ENCODE measurements around the gene SMIM7.
"Not testable (repeated sequence)": the region's sequence is repeated elsewhere in the genome, so short reads cannot be mapped to it uniquely, and the experiment has no call there.

The SMIM7 gene

DNA sequence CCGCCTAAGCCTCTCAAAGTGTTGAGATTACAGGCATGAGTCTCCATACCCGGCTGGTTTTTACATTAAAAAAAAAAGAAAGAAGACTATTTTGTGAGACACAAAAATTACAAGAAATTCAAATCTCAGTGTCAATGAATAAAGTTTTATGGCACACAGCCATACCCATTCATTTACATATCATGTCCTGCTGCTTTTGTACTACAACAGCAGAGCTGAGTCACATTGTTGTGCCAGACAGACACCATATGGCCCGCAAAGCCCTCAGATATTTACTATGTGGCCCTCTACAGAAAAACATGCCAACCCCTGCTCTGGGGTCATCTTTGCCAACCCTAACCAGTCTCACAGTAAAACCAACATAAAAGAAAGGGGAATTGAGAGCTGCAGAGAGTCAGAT is 5.3 kb downstream of the SMIM7 start:
- no peak for DNase-seq (ENCODE audit: low spot score)

DNA sequence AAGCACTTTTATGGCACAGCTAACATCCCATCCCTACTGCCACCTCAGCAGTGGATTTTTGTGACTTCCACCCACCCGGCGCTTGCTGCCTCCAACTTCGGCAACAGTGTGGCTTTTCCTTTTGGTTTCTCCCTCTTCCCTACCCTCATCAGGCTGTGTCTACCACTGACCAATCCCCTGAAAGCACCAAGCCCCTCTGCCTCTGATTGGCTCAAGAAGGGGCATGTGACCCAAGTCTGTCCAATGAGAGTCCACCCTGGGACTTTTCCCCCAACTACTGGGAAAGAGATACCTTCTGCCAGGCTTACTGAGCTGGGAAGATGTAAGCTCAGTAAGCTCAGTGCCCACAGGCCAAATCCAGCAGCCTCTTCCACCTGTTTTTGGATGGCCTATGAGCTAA is 5.8 kb downstream of the SMIM7 start:
- no peak for DNase-seq (ENCODE audit: low spot score)

- DNase-seq (ENCODE audit: low spot score): no peak
Measured at GRCh38 chr19:16652854-16653253, 7.1 kb downstream of the SMIM7 start.

DNA sequence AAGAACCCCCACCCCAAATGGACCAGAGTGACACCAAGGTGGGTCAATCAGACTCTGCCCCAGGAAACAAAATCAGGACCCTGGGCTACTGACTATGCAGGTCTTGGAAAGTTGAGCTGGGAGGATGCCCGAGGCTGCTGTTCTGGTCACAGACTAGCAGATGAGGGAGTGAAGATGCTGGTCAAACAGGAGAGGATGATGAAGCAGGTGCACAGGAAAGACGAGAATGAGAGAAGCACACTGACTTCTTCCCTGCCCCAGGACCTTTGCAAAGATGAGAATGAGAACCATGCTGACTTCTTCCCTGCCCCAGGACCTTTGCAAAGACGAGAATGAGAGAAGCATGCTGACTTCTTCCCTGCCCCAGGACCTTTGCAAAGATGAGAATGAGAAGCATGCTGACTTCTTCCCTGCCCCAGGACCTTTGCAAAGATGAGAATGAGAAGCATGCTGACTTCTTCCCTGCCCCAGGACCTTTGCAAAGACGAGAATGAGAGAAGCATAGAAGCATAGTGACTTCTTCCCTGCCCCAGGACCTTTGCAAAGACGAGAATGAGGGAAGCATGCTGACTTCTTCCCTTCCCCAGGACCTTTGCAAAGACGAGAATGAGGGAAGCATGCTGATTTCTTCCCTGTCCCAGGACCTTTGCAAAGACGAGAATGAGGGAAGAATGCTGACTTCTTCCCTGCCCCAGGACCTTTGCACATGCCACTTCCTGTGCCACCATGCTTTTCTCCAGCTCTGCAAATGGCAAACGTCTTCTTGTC is 8.3 kb downstream of the SMIM7 start:
- not testable (repeated sequence) for DNase-seq (ENCODE audit: low spot score)

- DNase-seq (ENCODE audit: low spot score): no peak
Measured at GRCh38 chr19:16650821-16651220, 9.1 kb downstream of the SMIM7 start.

- DNase-seq (ENCODE audit: low spot score): no peak
Measured at GRCh38 chr19:16649734-16650133, 10.2 kb downstream of the SMIM7 start.

DNA sequence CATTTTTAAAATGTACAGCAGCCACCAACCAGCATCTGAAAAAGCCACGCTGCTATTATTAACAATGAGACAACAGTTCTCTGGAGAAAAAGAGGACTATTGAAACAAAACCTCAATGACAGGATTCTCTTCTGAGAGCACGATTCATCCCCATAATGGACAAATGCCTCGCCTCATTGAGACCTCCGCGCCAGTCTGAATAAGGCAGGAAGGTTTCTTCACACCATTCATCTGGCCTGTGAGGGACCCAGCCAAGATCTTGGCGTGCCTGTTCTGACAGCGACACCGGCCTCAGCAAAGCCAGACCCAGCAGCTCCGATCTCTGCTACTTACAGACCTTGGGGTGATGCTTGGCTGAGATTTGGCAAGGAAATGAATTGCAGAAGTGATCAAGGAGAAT is 14.8 kb downstream of the SMIM7 start:
- no peak for DNase-seq (ENCODE audit: low spot score)

- DNase-seq (ENCODE audit: low spot score): no peak
Measured at GRCh38 chr19:16641695-16642094, 18.2 kb downstream of the SMIM7 start.

DNA sequence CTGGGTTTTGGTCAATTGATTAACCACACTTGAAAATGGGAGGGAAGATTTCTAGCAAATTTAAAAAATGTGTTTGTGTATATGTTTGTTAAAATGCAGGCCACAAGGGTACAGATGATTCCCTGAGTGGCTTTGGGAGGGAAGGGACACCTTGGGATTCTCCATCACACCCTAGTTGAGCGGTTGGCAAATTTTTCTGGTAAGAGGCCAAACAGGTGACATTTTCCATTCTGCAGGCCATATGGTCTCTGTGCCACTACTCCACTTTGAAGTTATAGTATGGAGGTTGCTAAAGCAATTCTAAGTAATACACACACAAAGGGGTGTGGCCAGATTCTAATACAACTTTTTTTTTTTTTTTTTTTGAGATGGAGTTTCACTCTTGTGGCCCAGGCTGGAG is 19.0 kb downstream of the SMIM7 start:
- no peak for DNase-seq (ENCODE audit: low spot score)

- no peak for DNase-seq (ENCODE audit: low spot score)
Measured at GRCh38 chr19:16638666-16639065, 21.3 kb downstream of the SMIM7 start.

GRCh38 chr19:16637535-16637934 is 22.4 kb downstream of the SMIM7 start:
- DNase-seq (ENCODE audit: low spot score): no peak

GRCh38 chr19:16631465-16631864 is 28.5 kb downstream of the SMIM7 start:
- DNase-seq (ENCODE audit: low spot score): no peak

GRCh38 chr19:16628984-16629691 is 30.8 kb downstream of the SMIM7 start:
- no peak for DNase-seq (ENCODE audit: low spot score)

GRCh38 chr19:16628183-16628983 is 31.6 kb downstream of the SMIM7 start, which contains the start of gene MED26:
Gene MED26, minus strand, starts transcription at chr19:16628204. Its CDS starts 261 bp downstream, at chr19:16627943.
- peak; percentile 95 for DNase-seq (ENCODE audit: low spot score)

GRCh38 chr19:16627928-16628182 is 32.1 kb downstream of the SMIM7 start:
- DNase-seq (ENCODE audit: low spot score): no peak

GRCh38 chr19:16627193-16627927 is 32.6 kb downstream of the SMIM7 start:
- DNase-seq (ENCODE audit: low spot score): no peak

DNA sequence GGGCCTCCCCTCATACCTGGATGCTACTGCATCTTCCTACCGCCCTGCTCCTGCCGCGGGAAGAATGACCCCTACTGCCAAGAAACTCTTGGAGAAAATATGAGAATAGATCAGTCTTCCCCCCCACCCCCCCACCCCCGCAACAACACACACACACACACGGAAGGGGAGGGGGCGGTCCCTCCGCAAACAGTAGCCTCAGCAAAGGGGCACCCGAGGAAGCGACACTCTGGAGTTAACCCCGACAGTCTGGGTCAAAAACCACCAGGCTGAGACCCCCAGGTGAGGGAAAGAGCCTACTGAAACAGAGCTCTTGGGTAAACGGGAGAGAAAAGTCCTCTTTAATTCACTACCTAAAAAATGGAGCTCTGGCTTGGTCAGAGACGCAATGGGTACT is 33.1 kb downstream of the SMIM7 start:
- DNase-seq (ENCODE audit: low spot score): no peak

DNA sequence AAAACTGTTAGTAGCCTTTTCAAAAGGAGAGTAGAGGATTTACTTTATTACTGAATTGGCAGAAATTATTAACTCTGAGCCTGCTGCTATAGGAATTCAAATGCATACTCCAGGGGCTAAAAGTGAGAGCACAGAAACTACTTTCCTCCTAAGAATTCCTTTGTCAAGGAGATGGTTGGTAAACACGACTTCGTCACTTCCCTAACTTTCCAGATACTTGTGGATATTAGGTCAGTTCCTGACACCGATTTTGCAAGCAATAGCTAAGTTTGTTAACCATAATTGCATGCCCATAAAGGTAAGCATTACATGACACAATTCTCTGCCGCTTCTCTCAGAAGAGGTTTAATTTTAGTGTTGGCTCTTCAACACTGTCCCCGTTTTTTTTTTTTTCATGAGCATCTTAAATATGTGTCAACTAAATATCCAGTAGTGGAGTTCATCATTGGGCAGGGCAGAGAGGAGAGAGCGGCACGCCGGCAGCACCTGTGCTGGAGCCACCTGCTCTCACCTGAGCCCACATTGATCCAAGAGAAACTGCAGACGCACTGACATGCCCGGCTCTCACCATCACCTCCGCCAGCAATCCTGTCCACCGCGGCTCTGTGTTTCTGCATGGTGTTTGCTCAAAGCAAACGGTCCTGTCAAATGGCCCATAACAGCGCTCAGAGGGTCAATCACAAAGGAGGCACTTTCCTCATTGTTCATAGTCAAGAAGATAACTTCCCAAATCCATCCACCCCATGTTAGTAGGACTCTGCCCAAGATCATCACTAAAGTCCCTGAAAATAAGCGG is 34.6 kb downstream of the SMIM7 start:
- no peak for DNase-seq (ENCODE audit: low spot score)

GRCh38 chr19:16624236-16624635 is 35.7 kb downstream of the SMIM7 start:
- DNase-seq (ENCODE audit: low spot score): no peak

GRCh38 chr19:16623576-16623975 is 36.4 kb downstream of the SMIM7 start:
- DNase-seq (ENCODE audit: low spot score): no peak

DNA sequence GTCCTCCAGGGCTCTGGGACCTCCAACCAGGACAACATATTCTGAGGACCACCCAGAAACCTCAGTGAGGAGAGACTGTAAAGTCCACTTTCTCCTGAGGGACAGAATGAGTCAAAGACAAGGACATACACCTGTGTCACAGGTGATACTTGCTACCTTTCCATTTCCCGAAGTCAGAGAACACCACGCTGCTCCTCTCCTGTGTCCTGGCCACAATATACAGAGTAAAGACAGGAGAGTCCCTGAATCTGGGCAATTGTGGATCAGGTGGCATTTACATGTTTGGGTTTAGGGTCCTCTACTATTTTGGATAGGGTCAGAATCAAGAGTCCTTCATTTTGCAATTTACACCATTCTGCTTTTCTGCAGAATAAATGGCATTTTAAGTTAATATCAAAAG is 36.9 kb downstream of the SMIM7 start:
- no peak for DNase-seq (ENCODE audit: low spot score)

All from hematopoietic multipotent progenitor cell treated with erythropoietin and hydrocortisone succinate and interleukin-3 and kit ligand, for 15 days (in vitro differentiated cells).